ENCODE measurements around the gene GALNT18. TPM values are rescaled to one million over a fixed set of nuclear protein-coding genes. Genes with fewer than 3 reads are reported as not detected.

The GALNT18 gene
- polyA plus RNA-seq, 1 experiment: 4.8 TPM

DNA sequence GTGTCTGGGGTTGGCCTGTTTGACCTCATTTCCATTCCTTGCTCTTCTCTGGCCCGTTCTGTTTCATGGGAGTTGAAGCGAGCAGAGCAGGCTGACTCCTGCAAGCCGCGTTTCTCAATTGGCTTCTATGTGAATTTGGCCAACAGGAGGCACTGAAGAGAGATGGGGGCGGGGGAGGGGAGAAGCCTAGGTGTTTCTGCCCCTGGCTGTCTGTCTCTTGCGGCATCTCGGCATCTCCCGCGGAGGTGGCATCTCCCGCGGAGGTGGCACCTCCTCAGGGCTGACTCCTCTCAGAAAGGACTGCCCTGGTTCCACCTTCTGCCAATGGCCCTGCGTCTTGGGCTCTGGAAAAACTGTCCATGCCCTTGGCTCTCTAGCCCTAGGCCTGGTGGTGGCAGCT lies 143.1 kb downstream of the GALNT18 start:
- ChIA-PET CTCF (no interaction called here), POLR2A (no interaction called here)
- Histone ChIP-seq H3K9me3 (ENCODE audit: control insufficient read depth, insufficient read depth, low read length) (no peaks in the 10 kb centered on the region), H3K4me3 (ENCODE audit: low read depth, low read length) (no peak overlapping the region), H3K27me3 (ENCODE audit: control insufficient read depth, insufficient read depth, low read length) (peaks cover 3% of the 10 kb centered on the region), H3K27ac (ENCODE audit: low read depth, low read length) (no peak overlapping the region)
- TF ChIP-seq, protein P1, sequence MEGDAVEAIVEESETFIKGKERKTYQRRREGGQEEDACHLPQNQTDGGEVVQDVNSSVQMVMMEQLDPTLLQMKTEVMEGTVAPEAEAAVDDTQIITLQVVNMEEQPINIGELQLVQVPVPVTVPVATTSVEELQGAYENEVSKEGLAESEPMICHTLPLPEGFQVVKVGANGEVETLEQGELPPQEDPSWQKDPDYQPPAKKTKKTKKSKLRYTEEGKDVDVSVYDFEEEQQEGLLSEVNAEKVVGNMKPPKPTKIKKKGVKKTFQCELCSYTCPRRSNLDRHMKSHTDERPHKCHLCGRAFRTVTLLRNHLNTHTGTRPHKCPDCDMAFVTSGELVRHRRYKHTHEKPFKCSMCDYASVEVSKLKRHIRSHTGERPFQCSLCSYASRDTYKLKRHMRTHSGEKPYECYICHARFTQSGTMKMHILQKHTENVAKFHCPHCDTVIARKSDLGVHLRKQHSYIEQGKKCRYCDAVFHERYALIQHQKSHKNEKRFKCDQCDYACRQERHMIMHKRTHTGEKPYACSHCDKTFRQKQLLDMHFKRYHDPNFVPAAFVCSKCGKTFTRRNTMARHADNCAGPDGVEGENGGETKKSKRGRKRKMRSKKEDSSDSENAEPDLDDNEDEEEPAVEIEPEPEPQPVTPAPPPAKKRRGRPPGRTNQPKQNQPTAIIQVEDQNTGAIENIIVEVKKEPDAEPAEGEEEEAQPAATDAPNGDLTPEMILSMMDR (IDR thresholded peaks at IDR 0.05; ENCODE audit: low read depth, low read length): no peak
- DNase-seq (ENCODE audit: low read depth, low spot score): no peak

DNA sequence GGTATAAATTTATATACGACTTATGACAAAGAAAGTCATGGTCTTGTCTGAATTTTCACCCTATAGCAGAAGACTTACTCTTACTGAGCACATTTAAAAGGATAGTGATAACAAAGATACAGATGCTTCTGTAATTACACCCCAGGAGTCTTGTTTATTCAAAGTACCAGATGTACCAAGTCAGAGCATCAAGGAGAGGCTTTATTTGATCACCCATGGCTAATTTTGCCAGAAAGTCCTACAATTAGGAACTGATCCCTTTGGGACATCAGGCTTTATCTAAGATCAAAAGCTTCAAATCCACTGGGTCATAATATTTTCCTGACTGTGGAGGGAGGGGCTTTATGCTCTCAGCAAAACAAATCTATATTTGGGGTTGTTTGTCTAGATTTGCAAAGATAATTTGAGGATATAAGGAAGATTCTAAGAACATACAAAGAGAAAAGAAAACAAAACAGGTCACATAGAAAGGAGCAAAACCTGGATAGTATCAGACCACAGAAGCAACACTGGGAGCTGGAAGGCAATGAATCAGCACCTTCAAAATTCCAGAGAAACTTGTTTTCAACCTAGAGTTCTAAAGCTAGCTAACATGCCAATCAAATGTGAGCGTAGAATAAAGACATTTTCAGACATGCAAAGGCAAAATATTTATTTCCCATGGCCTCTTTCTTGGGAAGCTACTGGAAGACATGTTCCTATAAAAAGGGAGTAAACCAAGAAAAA lies 143.9 kb downstream of the GALNT18 start:
- no peak for DNase-seq (ENCODE audit: low read depth, low spot score)
- POLR2A ChIA-PET: no interaction called here

DNA sequence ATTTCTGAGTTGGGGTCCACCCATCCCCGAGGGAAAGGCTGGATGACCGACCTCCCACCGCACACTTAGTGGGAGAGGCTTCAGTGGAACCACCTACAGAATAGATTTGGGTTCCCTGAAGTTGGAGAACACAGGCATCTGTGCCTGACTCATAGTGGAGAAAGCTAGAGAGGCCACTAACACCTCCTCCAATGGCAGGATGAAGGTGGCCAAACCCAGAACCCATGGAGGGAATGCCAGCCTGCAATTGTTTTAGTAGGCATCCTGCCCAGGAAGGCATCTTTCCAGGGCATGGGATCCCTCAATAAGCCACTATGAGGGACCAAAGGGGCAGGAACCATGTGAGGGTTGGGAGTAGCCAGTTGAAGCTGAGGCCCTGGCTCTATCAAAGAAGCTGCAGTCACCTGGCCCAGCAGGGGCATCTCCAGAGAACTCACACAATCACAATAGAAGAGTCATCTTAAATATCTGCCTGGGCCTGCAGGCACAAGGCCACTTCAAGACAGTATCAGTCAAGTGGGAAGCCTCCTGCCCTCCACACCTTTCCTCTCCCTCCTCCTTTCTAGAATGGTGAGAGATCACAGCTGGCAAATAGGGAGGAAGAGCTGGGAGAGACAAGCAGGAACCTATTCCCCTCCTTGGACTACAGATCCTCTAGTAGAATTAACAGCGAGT lies 144.7 kb downstream of the GALNT18 start:
- no peak for DNase-seq (ENCODE audit: low read depth, low spot score)
- ChIA-PET CTCF (no interaction called here), POLR2A (no interaction called here)

More for the DNA sequence above, 143.9 kb downstream of the GALNT18 start:
- Histone ChIP-seq H3K4me3 (ENCODE audit: low read depth, low read length) (no peak overlapping the region), H3K27me3 (ENCODE audit: control insufficient read depth, insufficient read depth, low read length) (peaks cover 3% of the 10 kb centered on the region), H3K27ac (ENCODE audit: low read depth, low read length) (no peak overlapping the region), H3K9me3 (ENCODE audit: control insufficient read depth, insufficient read depth, low read length) (no peaks in the 10 kb centered on the region)
- CTCF ChIA-PET: no interaction called here
- TF ChIP-seq, protein P1 (IDR thresholded peaks at IDR 0.05; ENCODE audit: low read depth, low read length): no peak

DNA sequence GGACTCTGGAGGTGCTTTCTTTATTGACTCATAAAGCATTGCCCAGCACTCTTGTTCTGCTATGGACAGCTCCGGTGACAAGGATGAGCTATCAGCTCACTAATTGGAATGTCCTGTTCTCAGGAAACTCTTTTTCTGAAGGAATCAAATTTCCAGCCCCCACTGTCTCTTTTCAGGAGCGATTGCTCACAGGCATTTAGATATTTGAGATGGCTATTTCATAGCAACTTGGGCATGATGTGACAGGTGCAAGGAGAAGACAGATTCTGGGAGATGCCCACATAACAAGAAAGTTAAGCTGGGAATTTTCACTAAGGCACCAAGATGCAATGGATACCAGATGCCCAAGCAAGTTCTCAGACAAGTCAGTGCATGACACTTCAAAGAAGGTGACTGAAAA lies 145.3 kb downstream of the GALNT18 start:
- ChIA-PET CTCF (no interaction called here), POLR2A (no interaction called here)
- no peak overlapping the region for H3K27ac ChIP-seq (ENCODE audit: low read depth, low read length)
- H3K27me3 ChIP-seq (ENCODE audit: control insufficient read depth, insufficient read depth, low read length): peaks cover 3% of the 10 kb centered on the region
- H3K9me3 ChIP-seq (ENCODE audit: control insufficient read depth, insufficient read depth, low read length): no peaks in the 10 kb centered on the region
- TF ChIP-seq, protein P1 (IDR thresholded peaks at IDR 0.05; ENCODE audit: low read depth, low read length): no peak
- DNase-seq (ENCODE audit: low read depth, low spot score): no peak
- H3K4me3 ChIP-seq (ENCODE audit: low read depth, low read length): no peak overlapping the region

More for the DNA sequence above, 144.7 kb downstream of the GALNT18 start:
- H3K9me3 ChIP-seq (ENCODE audit: control insufficient read depth, insufficient read depth, low read length): no peaks in the 10 kb centered on the region
- peaks cover 3% of the 10 kb centered on the region for H3K27me3 ChIP-seq (ENCODE audit: control insufficient read depth, insufficient read depth, low read length)
- no peak overlapping the region for H3K27ac ChIP-seq (ENCODE audit: low read depth, low read length)
- no peak overlapping the region for H3K4me3 ChIP-seq (ENCODE audit: low read depth, low read length)
- TF ChIP-seq, protein P1 (IDR thresholded peaks at IDR 0.05; ENCODE audit: low read depth, low read length): no peak

DNA sequence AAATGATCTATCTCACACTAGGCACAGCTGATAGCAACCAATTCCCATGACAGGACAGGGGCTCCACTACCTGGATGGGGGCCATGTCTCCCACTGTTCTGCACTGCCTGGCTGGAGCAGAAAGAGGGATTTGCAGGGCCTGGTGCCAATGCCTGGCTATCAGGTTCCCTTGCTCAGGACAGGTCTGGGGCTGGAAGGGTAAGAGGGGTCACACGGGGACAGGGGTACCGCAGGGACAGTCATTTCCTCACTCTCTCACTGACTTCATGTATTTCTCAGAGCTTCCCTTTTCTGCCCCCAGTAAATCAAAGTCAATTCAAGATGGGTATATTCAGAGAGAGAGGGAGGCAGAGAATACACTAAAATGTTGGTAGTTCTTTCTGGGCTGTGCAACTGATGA lies 149.7 kb downstream of the GALNT18 start:
- TF ChIP-seq, protein P1 (IDR thresholded peaks at IDR 0.05; ENCODE audit: low read depth, low read length): no peak
- H3K4me3 ChIP-seq (ENCODE audit: low read depth, low read length): no peak overlapping the region
- CTCF ChIA-PET: no interaction called here
- no peaks in the 10 kb centered on the region for H3K9me3 ChIP-seq (ENCODE audit: control insufficient read depth, insufficient read depth, low read length)
- H3K27ac ChIP-seq (ENCODE audit: low read depth, low read length): no peak overlapping the region
- no peak for DNase-seq (ENCODE audit: low read depth, low spot score)
- H3K27me3 ChIP-seq (ENCODE audit: control insufficient read depth, insufficient read depth, low read length): peaks cover 2% of the 10 kb centered on the region
- POLR2A ChIA-PET: no interaction called here

Measured in AG04450 (cell line).